Renal cortical epithelial cell (primary cell): ENCODE results near the gene SIL1. TPM values are rescaled to one million over a fixed set of nuclear protein-coding genes. Genes with fewer than 3 reads are reported as not detected.
"Not testable (repeated sequence)": the region's sequence is repeated elsewhere in the genome, so short reads cannot be mapped to it uniquely, and the experiment has no call there.

Experiments used
- DNase-seq: peaks from one replicate; pipeline ENCODE4 v3.0.0-alpha.2; 2011; ENCODE audit warnings: low read depth
- total RNA-seq: library from RNA; depleted of rRNA; stranded (reverse); fragments of >200 nt; gene quantifications from 2 replicates; pipeline ENCODE4 v1.2.3, GENCODE V29; 2014

SIL1 gene
- total RNA-seq = 59.7 and 160 TPM in 2 replicates

DNA sequence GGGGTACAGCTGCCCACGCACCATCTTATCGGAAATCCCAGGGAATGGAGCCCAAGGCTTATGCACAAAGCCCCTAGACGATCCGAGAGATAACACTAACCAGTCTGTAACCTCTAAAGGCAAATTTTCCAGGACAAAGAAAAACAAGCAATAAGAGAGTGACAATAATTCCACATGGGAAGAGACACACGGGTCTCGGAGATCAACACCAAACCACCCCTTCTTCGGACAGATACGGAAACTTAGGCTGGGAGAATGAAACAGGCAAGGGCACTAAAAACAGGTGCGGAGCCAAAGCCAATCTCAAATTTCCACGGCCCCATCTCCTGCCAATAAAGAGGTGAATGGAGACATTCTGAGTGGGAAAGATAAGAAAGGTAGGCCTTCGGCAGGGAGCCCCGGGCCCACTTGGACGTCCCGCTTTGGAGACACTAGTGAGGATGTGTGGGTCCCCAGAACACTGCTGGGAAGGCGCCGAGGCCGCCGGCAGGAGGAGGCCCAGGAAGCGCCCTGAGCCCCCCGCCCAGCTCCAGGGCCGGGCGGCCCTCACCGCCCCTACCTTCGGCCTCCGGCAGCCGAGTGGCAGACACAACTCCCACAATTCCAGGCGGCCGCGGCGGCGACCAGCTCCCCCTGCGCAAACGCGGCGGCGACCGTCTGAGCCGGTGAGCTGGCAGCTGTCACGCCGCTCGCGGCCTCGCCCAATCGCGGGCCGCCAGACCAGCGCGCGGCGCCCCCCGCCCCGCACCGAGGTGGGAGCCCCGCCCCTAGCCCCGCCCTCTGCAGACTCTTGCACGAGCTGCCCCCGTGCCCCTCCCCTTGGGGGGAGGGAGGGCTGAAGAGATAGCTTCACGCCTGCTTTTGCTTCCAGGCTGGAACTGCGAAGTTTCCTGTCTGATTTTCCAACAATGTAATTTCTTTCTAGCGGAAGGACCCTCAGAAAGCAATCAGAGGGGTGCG lies at the start of gene SIL1:
Gene SIL1 (minus strand): TSS at position 659 of the 960 bp plus-strand sequence. CDS start 70,525 bp downstream, outside the sequence.
- peak; percentile 80 for DNase-seq

DNA sequence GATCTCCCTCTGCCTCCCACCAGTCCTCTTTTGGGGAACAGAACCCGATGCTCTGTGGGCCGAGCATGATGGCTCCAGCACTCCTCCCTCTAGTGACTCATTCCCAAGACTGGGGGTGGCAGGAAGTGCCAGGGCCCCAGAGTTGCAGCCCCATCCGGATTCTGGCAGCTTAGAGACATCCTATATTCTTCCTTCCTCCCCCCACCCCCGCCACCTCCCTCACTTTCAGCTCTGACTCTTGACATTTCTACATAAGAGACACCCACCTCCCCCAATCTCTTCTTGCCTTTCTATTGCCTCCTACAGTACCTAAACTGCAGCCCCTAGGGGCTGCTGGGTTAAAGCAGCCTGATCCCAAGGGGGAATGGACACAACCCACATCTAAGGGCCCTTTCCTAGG lies 48.2 kb upstream of the SIL1 start:
- DNase-seq = peak; percentile 7

DNA sequence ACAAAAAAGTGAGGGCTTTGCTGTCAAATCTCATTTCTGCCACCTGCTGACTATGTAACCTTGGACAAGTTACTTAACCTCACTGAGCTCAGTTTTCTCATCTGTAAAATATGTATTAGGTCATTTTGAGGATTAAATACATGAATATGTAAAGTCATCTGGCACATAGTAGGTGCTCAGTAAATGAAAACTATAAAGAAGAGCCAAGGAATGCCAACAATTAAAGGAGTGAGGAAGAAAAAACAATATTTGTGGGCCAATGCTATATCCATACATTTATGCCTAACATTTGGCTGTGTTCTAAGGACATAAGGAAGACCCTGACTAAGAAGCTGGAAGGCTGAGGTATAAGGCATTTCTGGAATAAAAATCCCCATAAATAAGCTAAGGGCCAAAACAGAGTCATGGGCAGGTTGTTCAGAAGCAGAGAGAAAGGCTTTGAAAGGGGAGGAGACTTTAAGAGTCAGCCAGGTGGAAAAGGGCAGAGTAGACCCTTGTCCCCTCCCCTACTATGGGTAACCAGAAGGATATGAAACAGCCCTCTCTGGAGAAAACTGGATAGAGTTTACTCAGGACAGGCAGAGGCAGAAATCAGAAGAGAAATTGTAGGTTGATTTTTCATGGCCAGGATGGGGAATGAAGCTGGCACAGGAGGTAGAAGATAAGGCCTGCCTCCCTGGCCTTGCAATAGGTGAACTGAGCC lies 47.6 kb upstream of the SIL1 start:
- no peak for DNase-seq

DNA sequence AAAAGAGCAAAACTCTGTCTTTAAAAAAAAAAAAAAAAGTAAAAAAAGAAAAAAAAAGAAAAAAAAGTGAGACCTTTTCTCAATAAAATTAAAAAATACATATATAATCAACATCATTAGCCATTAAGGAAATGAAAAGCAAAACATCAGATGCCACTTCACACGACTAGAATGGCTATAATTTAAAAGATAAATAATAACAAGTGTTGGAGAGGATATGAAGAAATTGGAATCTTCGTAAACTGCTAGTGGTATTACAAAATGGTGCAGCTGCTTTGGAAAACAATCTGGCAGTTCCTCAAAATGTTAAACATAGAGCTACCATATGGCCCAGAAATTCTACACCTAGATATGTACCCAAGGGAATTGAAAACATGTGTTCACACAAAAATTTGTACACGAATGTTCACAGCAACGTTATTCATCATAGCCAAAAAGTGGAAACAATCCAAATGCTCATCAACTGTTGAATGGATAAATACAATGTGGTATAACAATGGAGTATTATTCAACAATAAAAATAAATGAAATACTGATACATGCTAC lies 45.3 kb upstream of the SIL1 start:
- DNase-seq = no peak

DNA sequence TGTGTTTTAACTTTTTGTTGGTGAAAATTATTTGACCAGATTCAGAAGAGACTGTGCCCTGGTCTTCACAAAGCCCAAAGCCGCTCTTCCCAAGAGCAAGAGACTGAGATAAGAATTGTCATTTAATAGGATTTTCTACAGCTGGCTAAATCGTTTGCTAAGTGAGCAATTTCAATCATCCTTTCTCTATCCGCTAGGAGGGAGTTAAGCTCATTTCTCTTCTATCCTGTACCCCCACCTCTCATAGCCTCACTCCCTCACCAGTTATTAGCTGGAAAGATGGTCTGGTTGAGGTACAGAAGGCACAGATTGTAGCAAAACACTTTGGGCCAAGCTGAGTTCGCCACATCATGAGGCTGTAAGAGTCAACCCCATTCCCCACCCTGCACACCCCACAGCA lies 43.0 kb upstream of the SIL1 start:
- no peak for DNase-seq

DNA sequence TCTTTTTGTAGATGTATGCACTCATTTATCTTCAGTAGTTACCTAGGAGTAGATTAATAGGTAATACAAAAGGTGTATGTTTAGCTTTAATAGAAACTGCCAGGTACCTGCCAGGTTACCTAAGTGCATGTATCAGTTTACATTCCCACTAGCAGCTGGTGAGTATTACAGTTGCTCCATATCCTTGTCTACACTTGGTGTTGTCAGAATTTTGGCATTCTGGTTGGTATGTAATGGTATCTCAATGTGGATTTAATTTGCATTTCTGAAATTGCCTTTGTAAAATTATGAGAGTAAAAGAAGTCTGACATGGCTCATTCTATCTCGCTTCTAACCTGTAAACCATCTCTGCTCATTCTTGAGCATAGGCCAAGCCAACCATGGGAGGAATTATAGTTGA lies 38.3 kb upstream of the SIL1 start:
- no peak for DNase-seq

DNA sequence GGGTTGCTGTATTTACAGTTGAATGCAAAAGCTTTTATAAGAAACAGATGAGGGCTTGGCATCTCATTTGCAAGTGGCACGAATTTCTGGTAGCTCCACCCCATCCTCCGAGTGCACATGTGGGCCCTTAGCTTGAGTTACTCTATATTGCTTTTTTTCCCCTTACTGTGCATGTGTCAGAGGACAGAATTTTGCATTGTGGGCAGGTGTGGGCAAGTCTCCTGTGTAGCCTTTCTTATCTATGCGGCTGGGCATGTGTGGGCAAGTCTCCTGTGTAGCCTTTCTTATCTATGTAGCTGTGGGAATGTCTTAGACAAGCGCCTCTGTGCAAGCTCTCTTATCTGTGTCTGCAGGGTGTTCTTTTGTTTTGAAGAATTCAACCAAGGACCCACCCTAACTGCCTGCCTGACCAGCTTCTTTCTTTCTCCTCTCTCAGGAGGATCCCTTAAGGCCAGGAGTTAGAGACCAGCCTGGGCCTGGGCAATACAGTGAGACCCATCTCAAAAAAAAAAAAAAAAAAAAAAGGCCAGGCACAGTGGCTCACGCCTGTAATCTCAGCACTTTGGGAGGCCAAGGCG lies 34.1 kb upstream of the SIL1 start:
- no peak for DNase-seq

DNA sequence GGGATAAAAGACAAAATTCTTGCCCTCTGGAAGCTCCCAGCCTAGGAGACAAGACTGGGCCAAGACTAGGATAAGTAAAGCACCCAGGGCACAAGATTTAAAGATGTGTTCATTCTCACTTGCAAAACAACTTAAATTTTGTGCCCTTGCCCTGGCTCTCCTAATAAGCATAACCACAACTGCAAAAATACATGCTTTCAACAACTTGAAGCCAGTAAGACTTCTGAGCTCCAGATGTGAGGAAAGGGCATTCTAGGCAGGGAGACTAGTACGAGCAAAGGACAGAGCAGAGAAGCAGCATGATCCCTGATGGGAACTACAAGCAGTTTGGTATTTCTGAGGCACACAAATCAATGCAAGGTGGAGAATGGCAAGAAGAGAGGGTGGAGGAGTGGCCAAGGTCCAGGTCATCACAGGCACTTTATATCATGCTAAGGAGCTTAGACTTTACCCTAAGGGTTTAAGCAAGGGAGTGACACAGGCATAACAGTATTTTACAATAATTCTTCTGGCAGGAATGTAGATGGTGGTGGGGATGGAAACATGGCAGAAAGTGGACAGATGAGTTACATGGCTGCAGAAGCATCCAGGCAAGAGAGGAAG lies 30.1 kb upstream of the SIL1 start:
- no peak for DNase-seq

DNA sequence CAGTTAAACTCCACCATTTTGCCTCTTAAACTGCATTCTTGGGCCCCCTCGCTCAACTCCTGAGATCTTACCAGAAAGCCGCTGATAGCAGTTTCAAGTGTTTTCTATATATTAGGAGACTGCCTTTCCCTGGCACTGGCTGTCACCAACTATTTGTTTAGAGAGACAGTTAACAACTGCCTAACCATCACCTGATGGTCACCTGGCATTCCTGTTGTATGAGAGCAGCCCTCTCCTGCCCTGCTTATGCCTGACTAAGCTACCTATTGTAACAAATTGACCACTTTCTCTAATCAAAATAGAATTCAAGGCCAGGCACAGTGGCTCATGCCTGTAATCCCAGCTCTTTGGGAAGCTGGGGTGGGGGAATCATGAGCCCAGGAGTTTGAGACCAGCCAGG lies 28.0 kb upstream of the SIL1 start:
- no peak for DNase-seq

DNA sequence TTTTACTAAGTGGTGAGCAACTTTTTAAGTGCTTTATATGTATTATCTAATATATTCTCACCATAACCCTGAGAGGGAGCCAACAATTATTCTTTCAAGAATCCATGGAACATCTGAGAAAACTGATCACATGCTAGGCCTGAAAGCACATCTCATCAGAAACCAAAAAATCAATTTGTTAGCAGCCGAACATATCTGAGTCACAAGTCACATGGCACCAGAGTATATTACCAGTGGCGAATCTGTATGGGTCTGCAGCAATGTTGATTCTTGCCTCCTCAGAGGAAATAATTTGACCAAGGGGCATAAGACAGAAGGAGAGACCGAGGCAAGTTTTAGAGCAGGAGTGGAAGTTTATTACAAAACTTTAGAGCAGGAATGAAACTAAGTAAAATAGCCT lies 25.3 kb upstream of the SIL1 start:
- no peak for DNase-seq

DNA sequence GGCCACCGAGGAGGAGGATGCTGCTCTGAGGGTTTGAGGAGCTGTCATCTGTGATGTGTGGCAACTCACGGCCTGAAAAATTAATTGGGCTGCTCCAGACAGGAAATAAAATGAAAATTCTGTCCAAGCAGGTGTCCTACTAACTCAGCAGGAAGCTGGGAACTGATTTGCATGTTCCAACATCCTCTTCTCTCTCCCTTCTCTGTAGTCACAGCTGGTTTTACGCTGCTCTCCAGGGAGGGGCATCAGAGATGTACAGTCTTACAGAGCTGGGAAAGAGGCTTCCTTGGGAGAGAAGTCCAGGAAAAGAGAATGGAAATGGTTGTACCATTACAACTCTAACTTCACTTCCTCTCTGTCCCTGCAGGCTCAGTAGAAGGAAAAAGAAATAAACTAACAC lies 24.2 kb upstream of the SIL1 start:
- no peak for DNase-seq

DNA sequence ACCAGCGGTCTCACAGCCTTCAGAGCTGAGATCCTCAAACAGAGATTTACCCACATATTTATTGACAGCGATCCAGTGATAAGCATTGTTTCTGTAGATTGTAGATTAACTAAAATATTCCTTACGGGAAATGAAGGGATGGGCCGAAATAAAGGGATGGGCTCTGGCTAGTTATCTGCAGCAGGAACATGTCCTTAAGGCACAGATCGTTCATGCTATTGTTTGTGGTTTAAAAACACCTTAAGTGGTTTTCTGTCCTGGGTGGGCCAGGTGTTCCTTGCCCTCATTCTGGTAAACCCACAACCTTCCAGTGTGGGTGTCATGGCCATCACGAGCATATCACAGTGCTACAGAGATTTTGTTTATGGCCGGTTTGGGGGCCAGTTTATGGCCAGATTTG lies 19.9 kb upstream of the SIL1 start:
- not testable (repeated sequence) for DNase-seq

DNA sequence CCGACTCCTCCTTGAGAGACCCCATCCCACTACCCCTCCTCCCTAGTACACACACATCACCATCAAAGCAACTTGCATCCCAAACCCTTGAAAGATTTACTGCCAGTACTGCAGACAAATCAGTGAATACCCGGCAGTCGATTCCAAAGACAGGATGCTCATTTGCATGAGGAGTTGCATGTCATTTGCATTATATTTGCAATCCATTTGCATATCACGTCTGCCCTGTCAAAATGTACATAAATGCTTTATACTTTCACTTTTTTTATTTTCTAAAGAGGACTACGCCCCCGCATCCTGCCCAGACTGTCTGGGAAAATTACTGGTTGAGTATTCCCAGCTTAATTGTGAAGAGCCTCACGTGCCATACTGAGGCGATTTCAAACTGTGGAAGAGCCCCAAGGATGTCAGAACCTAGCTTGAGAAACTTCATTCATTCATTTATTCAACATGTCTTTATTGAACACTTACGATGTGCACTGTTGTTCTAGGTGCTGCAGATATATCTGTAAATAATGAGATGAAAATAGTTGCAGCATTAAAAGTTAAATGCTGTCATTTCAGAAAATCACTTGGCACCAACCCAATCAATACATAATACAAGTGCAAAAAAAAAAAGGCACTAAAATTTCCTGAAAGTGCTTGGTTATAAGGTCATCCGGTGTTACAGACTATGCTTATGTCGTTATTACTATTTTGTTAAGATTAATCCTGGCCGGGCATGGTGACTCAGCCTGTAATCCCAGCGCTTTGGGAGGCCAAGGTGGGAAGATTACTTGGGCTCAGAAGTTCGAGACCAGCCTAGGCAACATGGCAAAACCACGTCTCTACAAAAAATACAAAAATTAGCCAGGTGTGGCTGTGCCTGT lies 17.2 kb upstream of the SIL1 start:
- DNase-seq = no peak

DNA sequence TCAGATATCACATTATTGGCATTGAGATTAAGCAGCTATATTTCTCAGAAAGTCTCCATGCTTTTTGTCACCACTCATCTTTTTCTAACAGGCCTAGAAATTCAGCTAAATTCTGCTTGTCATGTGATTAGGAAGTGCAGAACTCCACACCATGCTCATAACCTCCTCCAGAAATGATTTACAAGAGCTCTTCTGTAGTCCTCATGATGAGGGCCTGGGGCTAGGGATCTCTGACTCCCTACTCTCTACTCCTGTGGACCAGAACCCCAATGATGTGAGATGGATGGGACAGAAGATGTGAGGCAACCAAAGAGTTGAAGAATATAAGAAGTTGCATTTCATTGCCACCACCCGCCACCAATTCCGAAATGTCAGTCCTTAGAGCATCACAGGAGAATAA lies 16.5 kb upstream of the SIL1 start:
- DNase-seq = no peak

DNA sequence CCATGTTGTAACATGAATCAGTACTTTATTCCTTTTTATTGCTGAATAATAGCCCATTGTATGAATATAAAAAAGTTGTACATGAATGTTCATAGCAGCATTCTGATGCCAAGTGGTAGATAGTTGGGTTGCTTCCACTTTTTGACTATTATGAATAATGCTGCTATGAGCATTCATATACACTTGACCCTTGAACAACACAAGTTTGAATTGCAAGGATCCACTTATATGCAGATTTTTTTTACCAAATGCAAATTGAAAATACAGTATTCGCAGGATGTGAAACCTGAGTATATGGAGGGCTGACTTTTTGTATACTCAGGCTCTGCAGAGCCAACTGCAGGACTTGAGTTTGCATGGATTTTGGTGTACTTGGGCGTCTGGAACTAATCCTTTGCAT lies 14.7 kb upstream of the SIL1 start:
- no peak for DNase-seq

DNA sequence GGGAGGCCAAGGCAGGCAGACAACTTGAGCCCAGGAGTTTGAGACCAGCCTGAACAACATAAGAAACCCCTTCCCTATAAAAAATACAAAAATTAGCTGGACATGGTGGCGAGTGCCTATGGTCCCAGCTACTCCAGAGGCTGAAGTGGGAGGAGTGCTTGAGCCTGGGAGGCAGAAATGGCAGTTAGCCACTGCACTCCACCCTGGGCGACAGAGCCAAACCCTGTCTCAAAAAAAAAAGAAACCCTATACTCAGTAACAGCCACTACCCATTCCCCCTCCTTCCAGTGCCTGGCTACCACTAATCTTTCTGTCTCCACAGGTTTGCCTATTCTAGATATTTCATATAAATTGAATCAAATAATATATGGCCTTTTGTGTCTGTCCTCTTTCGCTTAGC lies 14.3 kb upstream of the SIL1 start:
- DNase-seq = no peak

DNA sequence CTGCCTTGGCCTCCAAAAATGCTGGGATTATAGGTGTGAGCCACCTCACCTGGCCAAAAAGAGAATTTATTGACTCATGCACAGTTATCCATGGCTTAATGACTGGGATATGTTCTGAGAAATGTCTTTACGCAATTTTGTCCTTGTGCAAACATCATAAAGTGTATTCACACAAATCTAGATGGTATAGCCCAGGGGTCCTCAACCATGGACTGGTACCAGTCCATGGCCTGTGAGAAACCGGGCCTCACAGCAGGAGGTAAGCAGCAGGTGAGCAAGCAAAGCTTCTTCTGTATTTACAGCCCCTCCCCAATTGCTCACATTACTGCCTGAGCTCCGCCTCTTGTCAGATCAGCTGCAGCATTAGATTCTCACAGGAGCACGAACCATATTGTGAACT lies 12.4 kb upstream of the SIL1 start:
- no peak for DNase-seq

DNA sequence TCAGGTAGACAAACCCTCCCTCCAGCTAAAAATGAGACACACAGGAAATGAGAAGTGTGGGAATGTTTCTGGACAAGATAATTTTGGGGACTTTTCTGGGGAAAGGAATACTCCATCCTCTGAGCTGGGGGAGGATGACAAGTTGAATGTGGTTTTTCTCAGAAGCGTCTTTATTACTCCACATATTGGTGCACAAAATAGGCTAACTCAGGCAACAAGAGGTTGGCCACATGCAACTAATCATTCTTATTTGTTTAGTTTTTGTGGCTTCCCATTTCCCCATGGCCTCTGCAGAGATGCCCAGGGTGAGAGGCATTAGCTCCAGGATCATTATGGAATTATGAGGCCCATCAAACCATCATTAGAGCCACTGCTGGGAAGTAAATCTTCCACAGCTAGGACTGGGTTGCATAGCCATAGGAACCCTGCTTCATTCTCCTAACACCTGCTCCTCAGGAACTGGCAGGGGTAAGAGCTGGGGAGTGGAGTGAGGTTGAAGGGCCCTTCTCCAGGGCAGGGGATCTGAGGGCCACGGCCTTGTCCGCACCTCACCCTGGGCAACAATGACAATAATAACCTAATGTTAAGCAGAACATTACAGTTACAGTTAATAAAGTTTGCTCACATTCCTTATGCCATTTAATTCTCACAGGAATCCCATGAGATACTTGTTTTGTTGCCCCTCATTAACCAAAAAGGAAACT lies 9.3 kb upstream of the SIL1 start:
- no peak for DNase-seq

DNA sequence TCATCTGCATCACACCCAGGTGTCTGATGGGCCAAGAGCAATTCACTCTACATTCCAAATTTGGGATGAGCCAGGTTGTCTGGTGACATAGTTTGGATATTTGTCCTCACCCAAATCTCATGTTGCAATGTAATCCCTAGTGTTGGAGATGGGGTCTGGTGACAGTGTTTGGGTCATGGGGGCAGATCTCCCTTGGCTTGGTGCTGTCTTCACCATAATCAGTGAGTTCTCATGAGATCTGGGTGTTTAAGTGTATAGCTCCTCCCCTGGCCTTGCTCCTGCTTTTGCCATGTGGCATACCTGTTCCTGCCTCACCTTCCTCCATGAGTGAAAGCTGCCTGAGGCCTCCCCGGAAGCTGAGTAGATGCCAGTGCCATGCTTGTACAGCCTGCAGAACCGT lies 7.4 kb upstream of the SIL1 start:
- no peak for DNase-seq

DNA sequence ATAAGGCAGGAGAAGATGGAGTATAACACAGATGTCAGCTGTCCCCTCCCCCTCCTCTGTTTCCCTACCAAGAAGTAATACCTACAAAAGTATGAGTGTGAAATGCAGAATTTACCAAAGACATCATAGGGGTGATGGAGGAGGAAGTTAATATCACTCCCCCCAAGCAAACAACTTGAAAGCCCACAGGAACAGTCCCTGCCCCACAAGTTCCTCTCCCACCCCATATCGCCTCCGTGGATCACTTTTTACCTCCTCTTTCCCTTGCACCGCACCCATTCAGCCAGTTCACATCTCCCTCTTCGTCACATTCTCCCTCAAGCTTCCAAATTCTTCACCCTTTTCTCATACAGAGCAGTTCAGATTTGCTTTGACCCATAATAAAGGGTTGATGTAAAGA lies 7.0 kb upstream of the SIL1 start:
- no peak for DNase-seq
